Measurements from ENCODE around the gene RNASE9. TPM values are rescaled to one million over a fixed set of nuclear protein-coding genes. Genes with fewer than 3 reads are reported as not detected.

Gene RNASE9
- total and polyA plus RNA-seq, 2 of the 4 experiments (the other 2 are of a cell fraction): not detected

GRCh38 chr14:20583142-20583541 is 22.3 kb upstream of the RNASE9 start:
- TF ChIP-seq SMC3 (IDR thresholded peaks at IDR 0.05; ENCODE audit: low read depth, low read length) (no peak), POLR2A (IDR thresholded peaks at IDR 0.05; ENCODE audit: low read depth, low read length) (no peak), CEBPB (IDR thresholded peaks at IDR 0.05; ENCODE audit: low read depth, low read length) (no peak)
- Histone ChIP-seq H4K8ac (ENCODE audit: low read depth in 2 of 2, low read length in 2 of 2) (no peak overlapping the region), H4K91ac (ENCODE audit: insufficient read depth, low read depth, low read length) (no peak overlapping the region), H3K4ac (ENCODE audit: low read depth, low read length) (no peak overlapping the region), H3K9ac (ENCODE audit: low read depth, low read length) (no peak overlapping the region), H3K9me1 (ENCODE audit: insufficient read depth, low read length) (no peaks in the 10 kb centered on the region), H3K56ac (ENCODE audit: extremely low read depth, insufficient read depth, low read length) (no peak overlapping the region), H4K20me1 (ENCODE audit: insufficient read depth, low read length) (no peaks in the 10 kb centered on the region), H3K4me3 (ENCODE audit: insufficient read depth, low read depth, low read length) (no peak overlapping the region), H2BK15ac (ENCODE audit: low read depth, low read length) (no peak overlapping the region), H2BK5ac (ENCODE audit: low read depth, low read length, poor library complexity, severe bottlenecking) (no peak overlapping the region), H3K27me3 (ENCODE audit: control insufficient read depth, insufficient read depth, low read length) (peaks cover 2% of the 10 kb centered on the region; the same call in 1 of the 2 replicates), H3K4me1 (ENCODE audit: control insufficient read depth, insufficient read depth, low read length) (no peaks in the 10 kb centered on the region), H3K36me3 (ENCODE audit: control insufficient read depth, insufficient read depth, low read length) (no peaks in the 10 kb centered on the region), H3K14ac (replicated peaks; ENCODE audit: low read depth, low read length) (no peak overlapping the region), H2BK120ac (ENCODE audit: low read depth, low read length) (no peak overlapping the region), H3K4me2 (ENCODE audit: low read depth, low read length) (no peak overlapping the region), H2AK9ac (replicated peaks; ENCODE audit: low read depth, low read length, poor library complexity) (no peak overlapping the region), H3K27ac (ENCODE audit: insufficient read depth, low read length) (no peak overlapping the region), H3K9me3 (ENCODE audit: control insufficient read depth, insufficient read depth, low read length) (no peaks in the 10 kb centered on the region), H2BK20ac (ENCODE audit: low read depth, low read length) (no peak overlapping the region), H3K23ac (ENCODE audit: low read depth, low read length) (no peak overlapping the region), H3K79me1 (ENCODE audit: low read depth in 1 of 2, low read length in 2 of 2) (no peaks in the 10 kb centered on the region), H4K5ac (ENCODE audit: low read depth, low read length) (no peak overlapping the region), H2AK5ac (ENCODE audit: low read depth, low read length) (no peak overlapping the region), H2AFZ (replicated peaks; ENCODE audit: low read length, poor library complexity) (no peak overlapping the region), H3K18ac (ENCODE audit: low read depth, low read length) (no peak overlapping the region)
- ChIA-PET POLR2A (ENCODE audit: unreplicated experiment) (no interaction called here), CTCF (interaction anchor here (0.6 to 1.2 kb wide), 2 partner anchors 8 to 321 kb away, joined by 3 to 6 read pairs; no protein-coding TSS in a partner anchor)
- dilution Hi-C loops (cut with HindIII; ENCODE audit: low sequenced_read_pairs, unreplicated experiment): no loop called here
- DNase-seq (no peak), ATAC-seq (ENCODE audit: low read depth) (no peak)
- intact Hi-C loops (cut with micrococcal nuclease): no loop called here
- no TSS peak for BruUV-seq (replicated peaks)
- in situ Hi-C loops (cut with MboI; ENCODE audit: low sequenced_read_pairs): no loop called here
